Measurements from ENCODE around the gene ITGB2.
"Not testable (repeated sequence)": the region's sequence is repeated elsewhere in the genome, so short reads cannot be mapped to it uniquely, and the experiment has no call there.

Gene ITGB2

GRCh38 chr21:44940116-44940631 is 19.5 kb upstream of the ITGB2 start:
- no peak for DNase-seq

- peak; percentile 34 for DNase-seq
These were observed 18.9 kb upstream of the ITGB2 start, which contains the start of gene SLX9 for GRCh38 chr21:44939532-44940115. TSS of gene SLX9 (plus strand) at chr21:44940029. CDS start at chr21:44940058, 29 bp downstream.

GRCh38 chr21:44938772-44939531 is 18.3 kb upstream of the ITGB2 start:
- no peak for DNase-seq

GRCh38 chr21:44935533-44935927 is 14.8 kb upstream of the ITGB2 start:
- DNase-seq = no peak

GRCh38 chr21:44934797-44935532 is 14.3 kb upstream of the ITGB2 start:
- DNase-seq = no peak

- no peak for DNase-seq
These were observed 13.6 kb upstream of the ITGB2 start for GRCh38 chr21:44934276-44934675.

- no peak for DNase-seq
These were observed 13.2 kb upstream of the ITGB2 start for GRCh38 chr21:44933918-44934260.

- no peak for DNase-seq
These were observed 12.7 kb upstream of the ITGB2 start for GRCh38 chr21:44933199-44933917.

- no peak for DNase-seq
These were observed 11.9 kb upstream of the ITGB2 start for GRCh38 chr21:44932408-44933181.

- no peak for DNase-seq
These were observed 11.1 kb upstream of the ITGB2 start for GRCh38 chr21:44931501-44932407.

GRCh38 chr21:44931137-44931500 is 10.4 kb upstream of the ITGB2 start:
- DNase-seq = no peak

GRCh38 chr21:44930543-44930981 is 9.9 kb upstream of the ITGB2 start:
- DNase-seq = no peak

- DNase-seq = no peak
These were observed 9.3 kb upstream of the ITGB2 start for GRCh38 chr21:44929799-44930542.

GRCh38 chr21:44929242-44929798 is 8.6 kb upstream of the ITGB2 start:
- DNase-seq = no peak

GRCh38 chr21:44928500-44929241 is 8.0 kb upstream of the ITGB2 start:
- DNase-seq = not testable (repeated sequence)

GRCh38 chr21:44927587-44928461 is 7.1 kb upstream of the ITGB2 start:
- DNase-seq = peak; percentile 20

- DNase-seq = no peak
These were observed 6.5 kb upstream of the ITGB2 start for GRCh38 chr21:44927259-44927586.

- DNase-seq = no peak
These were observed 5.8 kb upstream of the ITGB2 start for GRCh38 chr21:44926331-44927101.

All from amniotic stem cell (primary cell).